Activated CD8-positive, alpha-beta memory T cell treated with anti-CD3 and anti-CD28 coated beads, Interleukin-2, amount 10 ng/mL, durations not matched to agents 7 days and 5 days (primary cell): Measurements from ENCODE around the gene CCDC85B. TPM values are rescaled to one million over a fixed set of nuclear protein-coding genes. Genes with fewer than 3 reads are reported as not detected.
A peak's percentile ranks its signal among the peaks of the same experiment; 100 is the strongest.

Experiments
- ATAC-seq: fragments of 150-1000 bp; cut with Tn5 transposase; one replicate; pipeline ENCODE4 v1.10.0; 2021; ENCODE audit warnings: moderate library complexity
- CTCF ChIA-PET: fragments of 350-600 bp; sonication (Branson Sonifier 250); formaldehyde crosslinking; loops from one replicate; lab custom pipeline; 2021; ENCODE audit warnings: antibody characterized with exemption; lab: Charles Lee
- DNase-seq: peaks from one replicate; pipeline ENCODE4 v3.0.0-alpha.2; 2020
- H3K27ac Mint-ChIP-seq: one replicate; pipeline ENCODE4 v1.8.0; 2021; ENCODE audit warnings: mild to moderate bottlenecking, mixed read lengths
- H3K27me3 Mint-ChIP-seq: one replicate; pipeline ENCODE4 v1.8.0; 2021; ENCODE audit warnings: mixed read lengths
- H3K36me3 Mint-ChIP-seq: one replicate; pipeline ENCODE4 v1.8.0; 2021; ENCODE audit warnings: mild to moderate bottlenecking, mixed read lengths
- H3K4me1 Mint-ChIP-seq: one replicate; pipeline ENCODE4 v1.8.0; 2021; ENCODE audit warnings: mixed read lengths
- H3K4me3 Mint-ChIP-seq: one replicate; pipeline ENCODE4 v1.8.0; 2021; ENCODE audit warnings: mild to moderate bottlenecking, moderate library complexity, mixed read lengths
- H3K9me3 Mint-ChIP-seq: one replicate; pipeline ENCODE4 v1.8.0; 2022; ENCODE audit warnings: low read depth, mixed read lengths
- total RNA-seq, 2 experiments: library from RNA; stranded (reverse); gene quantifications; one replicate each; pipeline ENCODE4 v1.2.3, GENCODE V29; 2021

CCDC85B gene
- total RNA-seq, 2 experiments from 2014 or later: 82.3 to 94.1 TPM

DNA sequence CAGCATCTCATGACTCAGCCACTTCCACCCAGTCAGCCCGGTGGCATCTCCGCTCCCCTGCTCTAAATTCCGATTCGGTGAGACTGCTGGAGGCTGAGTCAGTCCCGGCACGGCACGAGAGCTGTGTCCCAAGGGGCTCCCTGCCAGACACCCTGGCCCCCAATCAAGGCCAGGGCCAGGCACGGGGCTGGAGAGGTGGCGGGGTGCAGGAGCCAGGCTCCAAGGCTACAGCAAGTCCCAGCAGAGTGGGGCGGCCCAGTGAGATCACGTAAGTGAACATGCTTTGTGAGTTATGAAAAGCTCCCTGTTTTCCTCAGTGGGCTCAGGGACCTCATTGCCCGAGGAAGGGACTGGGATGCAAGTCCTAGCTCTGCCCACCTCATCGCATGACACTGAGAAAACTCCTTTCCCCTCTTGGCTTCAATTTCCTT, 25.4 kb downstream of the CCDC85B start:
- Mint-ChIP-seq H3K9me3 (no peaks in the 10 kb centered on the region), H3K4me1 (peaks cover 32% of the 10 kb centered on the region), H3K36me3 (peaks cover 16% of the 10 kb centered on the region), H3K27me3 (no peaks in the 10 kb centered on the region), H3K27ac (no peak overlapping the region), H3K4me3 (no peak overlapping the region)
- CTCF ChIA-PET: interaction anchor here (0.9 kb wide), 1 partner anchor 25 kb away, joined by 3 read pairs; the partner anchor contains the start of gene CCDC85B
- ATAC-seq (no peak), DNase-seq (no peak)

DNA sequence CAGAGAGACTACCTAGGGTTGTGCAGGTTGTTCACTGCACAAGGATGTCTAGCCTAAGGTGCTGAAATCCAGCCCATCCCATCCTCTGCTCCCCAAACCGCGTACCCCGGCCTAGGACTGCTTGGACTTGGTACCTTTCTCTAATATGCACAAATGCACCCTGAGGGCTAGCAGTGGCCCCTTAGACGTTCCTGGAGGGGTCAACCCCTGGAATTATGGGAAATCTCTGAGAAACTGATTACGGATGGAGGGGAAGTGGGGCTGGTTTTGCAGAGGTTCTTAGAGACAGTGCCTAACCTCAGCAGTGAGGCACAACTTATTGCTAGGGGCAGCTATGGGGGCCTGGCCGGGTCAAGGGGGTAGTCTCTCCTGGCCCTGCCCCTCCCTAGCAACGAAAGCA, 25.9 kb downstream of the CCDC85B start:
- Mint-ChIP-seq H3K4me1 (peaks cover 32% of the 10 kb centered on the region), H3K27me3 (no peaks in the 10 kb centered on the region), H3K4me3 (no peak overlapping the region), H3K27ac (no peak overlapping the region), H3K36me3 (peaks cover 17% of the 10 kb centered on the region), H3K9me3 (no peaks in the 10 kb centered on the region)
- DNase-seq (no peak), ATAC-seq (no peak)
- CTCF ChIA-PET: interaction anchor here (0.9 to 2.5 kb wide), 2 partner anchors 16 to 26 kb away, joined by 3 to 9 read pairs; partner anchors contain the start of gene CCDC85B

DNA sequence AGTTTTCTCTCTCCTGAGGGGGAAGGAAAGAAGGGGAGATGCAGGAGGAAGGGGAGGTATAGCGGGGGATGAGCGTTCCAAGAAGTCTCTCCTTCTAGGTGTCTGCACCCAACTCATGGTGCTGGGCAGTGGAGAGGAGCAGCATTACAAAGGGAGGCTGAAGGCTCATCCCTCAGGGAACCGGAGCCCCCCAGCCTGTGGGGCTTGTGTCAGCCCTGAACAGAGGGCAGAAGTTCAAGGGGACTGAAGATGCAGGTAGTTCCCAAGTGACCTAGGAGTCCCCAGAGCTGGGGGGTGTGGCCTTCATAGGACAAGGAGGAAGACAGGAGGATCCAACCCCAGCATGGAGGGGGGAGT, 26.6 kb downstream of the CCDC85B start:
- no peak for DNase-seq
- H3K27ac Mint-ChIP-seq: peak overlapping the region; percentile 25
- peak overlapping the region; percentile 35 for H3K4me3 Mint-ChIP-seq
- no peaks in the 10 kb centered on the region for H3K9me3 Mint-ChIP-seq
- H3K36me3 Mint-ChIP-seq: peaks cover 18% of the 10 kb centered on the region
- no peaks in the 10 kb centered on the region for H3K27me3 Mint-ChIP-seq
- CTCF ChIA-PET: interaction anchor here (0.9 to 2.5 kb wide), 4 partner anchors 8 to 33 kb away, joined by 3 to 10 read pairs (median 8); partner anchors contain the start of gene FIBP
- H3K4me1 Mint-ChIP-seq: peaks cover 32% of the 10 kb centered on the region
- ATAC-seq: no peak

DNA sequence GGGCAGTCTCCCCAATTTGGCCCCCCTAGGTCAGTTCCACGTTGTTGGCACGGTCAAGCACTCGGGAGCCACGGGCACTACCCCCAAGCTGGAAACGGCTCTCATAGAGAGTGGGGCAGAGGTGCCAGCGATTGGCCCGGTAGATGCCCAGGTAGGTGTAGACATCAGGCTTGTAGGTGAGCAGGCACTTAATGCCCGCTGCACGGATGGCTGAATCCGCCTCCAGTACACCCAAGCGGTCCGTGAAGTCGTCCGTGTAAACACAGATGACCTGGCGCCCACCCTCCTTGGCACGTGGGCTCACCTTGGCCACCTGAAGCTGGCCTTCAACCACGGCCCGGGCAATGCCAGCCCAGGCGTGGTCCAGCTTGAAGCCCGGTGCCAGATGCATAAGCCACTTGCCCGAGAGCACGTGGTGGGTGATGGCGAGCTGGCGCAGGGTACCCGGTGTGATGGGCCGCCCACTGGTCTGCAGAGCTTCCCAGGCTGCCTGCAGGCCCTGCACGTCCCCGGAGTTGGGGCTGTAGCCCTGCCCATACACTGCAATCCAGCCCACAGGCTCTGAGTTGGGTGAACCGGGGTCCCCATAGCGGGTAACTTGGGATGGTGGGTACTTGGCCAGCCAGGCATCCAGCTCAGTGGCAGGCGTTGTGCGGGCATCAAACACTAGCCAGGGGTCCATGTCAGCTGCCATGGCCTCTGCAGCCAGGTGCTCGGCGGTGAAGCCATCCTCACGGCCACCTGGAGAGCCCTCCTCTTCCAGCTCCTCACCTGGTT, 27.1 kb downstream of the CCDC85B start:
- CTCF ChIA-PET: interaction anchor here (0.7 to 2.5 kb wide), 9 partner anchors 9 to 137 kb away, joined by 3 to 10 read pairs (median 4); partner anchors contain the start of genes CCDC85B and FIBP
- DNase-seq (no peak), ATAC-seq (no peak)
- Mint-ChIP-seq H3K36me3 (peaks cover 22% of the 10 kb centered on the region), H3K27me3 (no peaks in the 10 kb centered on the region), H3K9me3 (no peaks in the 10 kb centered on the region), H3K4me1 (peaks cover 36% of the 10 kb centered on the region), H3K4me3 (peak overlapping the region; percentile 94), H3K27ac (peak overlapping the region; percentile 86)

DNA sequence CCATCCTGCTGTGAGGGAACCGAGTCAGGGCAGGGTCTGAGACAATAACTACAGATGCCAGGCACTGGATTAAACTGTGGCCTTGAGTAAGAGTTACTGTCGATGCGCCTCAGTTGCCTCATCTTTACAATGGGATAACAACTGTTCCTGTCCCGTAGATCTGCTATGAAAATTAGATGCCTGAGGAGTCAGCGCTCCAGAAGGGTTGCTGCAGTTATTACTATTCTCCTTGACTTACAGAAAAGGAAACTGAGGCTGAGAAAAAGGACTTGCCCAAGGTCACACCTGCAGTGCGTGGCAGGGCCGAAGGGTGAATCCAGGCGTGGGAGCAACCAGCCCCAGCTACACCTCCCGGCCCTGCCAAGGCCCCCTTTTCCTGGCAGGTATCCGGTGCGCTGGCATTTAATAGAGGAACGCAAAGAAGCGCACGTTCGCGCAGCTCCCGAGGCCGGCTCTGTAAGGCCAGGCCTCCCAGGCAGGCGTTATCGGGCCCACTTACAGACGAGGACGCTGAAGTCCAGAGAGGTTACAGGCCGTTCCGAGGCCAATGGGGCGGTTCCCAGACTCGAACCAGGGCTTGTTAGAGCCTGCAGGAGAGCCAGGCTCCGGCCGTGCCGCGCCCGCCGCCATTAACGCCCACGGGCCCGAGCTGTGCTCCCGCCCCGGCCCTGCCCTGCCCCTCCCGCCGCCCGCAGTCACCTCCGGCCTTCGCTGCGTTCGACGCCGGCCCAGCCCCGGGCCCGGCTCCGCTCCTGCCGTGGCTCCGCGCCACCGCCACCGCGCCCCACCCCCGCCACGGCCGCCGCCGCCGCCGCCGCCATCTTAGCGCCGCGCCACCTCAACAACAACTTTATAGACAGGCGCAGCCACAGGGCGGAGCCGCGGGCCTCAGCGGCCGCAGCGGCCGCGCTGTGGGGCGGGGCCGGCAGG, 28.0 kb downstream of the CCDC85B start, which contains the start of gene C11orf68:
C11orf68 (minus strand) TSS at position 852 of the 930 bp plus-strand sequence; CDS start at position 821, 31 bp downstream.
- H3K4me3 Mint-ChIP-seq: peak within 1 kb of the TSS; percentile 94
- ATAC-seq: peak; percentile 62

DNA sequence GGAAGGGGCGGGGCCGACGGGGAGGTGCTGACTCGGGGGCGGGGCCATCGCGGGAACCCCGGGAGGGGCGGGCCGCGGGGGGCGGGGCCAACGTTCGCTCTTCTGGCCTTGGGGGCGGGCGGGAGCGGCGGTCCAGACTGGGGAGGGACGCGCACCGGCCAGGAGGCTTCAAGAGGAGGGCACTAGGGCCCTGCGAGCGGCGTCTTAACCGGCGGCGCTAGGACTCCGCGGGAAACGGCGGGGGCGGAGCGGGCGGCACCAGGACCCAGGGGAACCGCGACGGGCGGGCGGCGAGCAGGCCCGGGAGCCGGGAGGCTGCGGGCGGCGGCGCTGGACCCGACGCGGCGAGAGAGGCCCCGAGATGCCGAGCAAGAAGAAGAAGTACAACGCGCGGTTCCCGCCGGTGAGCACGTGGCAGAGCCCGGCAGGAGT, 28.7 kb downstream of the CCDC85B start, which contains the start of gene DRAP1:
DRAP1 (plus strand) TSS at position 286 of the 432 bp plus-strand sequence; CDS start at position 362, 76 bp downstream.
- DNase-seq (peak; percentile 99), ATAC-seq (peak; percentile 93)
- CTCF ChIA-PET: interaction anchor here (1.6 to 4.9 kb wide), 3 partner anchors 25 to 35 kb away, joined by 4 to 26 read pairs (median 10); no protein-coding TSS in a partner anchor
- peaks cover 30% of the 10 kb centered on the region for H3K36me3 Mint-ChIP-seq
- H3K27me3 Mint-ChIP-seq: no peaks in the 10 kb centered on the region
- peak within 1 kb of the TSS; percentile 88 for H3K27ac Mint-ChIP-seq
- H3K4me1 Mint-ChIP-seq: peaks cover 40% of the 10 kb centered on the region
- no peaks in the 10 kb centered on the region for H3K9me3 Mint-ChIP-seq
- H3K4me3 Mint-ChIP-seq: peak within 1 kb of the TSS; percentile 94

More for the DNA sequence above, 28.0 kb downstream of the CCDC85B start, which contains the start of gene C11orf68:
- CTCF ChIA-PET: interaction anchor here (0.7 to 2.5 kb wide), 8 partner anchors 14 to 138 kb away, joined by 3 to 10 read pairs (median 6); partner anchors contain the start of genes CCDC85B and FIBP
- H3K4me1 Mint-ChIP-seq: peaks cover 40% of the 10 kb centered on the region
- no peaks in the 10 kb centered on the region for H3K27me3 Mint-ChIP-seq
- no peaks in the 10 kb centered on the region for H3K9me3 Mint-ChIP-seq
- DNase-seq: no peak
- H3K36me3 Mint-ChIP-seq: peaks cover 29% of the 10 kb centered on the region
- peak within 1 kb of the TSS; percentile 88 for H3K27ac Mint-ChIP-seq

DNA sequence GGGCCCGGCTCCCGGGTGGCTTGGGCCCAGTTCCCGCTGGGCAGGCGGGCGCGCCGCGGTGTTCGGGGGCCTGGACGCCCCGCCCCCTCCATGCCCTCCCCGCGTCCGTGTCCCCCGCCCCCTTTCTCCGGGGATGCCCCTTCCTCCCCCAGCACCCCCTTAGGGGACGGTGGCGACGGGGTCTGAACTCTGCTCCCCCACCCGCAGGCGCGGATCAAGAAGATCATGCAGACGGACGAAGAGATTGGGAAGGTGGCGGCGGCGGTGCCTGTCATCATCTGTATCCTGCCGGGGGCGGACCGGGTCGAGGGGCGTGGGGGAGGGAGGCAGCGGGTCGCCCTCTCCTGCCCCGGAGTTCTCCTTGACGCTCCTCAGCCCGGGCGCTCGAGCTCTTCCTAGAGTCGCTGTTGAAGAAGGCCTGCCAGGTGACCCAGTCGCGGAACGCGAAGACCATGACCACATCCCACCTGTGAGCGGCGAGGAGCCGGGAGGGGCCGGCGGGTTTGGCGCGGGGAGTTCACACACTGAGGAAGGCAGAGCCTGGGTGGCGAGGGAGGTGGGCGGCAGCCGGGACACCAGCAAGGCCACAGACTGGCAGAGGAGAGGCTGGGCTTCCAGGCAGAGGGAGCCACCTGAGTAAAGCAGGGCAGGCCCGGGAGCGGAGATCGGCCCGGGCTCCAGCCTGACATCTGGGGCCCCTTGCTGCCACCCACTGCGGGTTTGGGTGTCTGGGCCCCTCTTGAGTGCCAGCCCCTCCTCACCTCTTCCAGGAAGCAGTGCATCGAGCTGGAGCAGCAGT, 29.3 kb downstream of the CCDC85B start:
- CTCF ChIA-PET: interaction anchor here (1.2 to 4.9 kb wide), 2 partner anchors 8 to 35 kb away, joined by 3 to 26 read pairs; no protein-coding TSS in a partner anchor
- Mint-ChIP-seq H3K27ac (peak overlapping the region; percentile 88), H3K27me3 (no peaks in the 10 kb centered on the region), H3K4me1 (peaks cover 38% of the 10 kb centered on the region), H3K36me3 (peaks cover 28% of the 10 kb centered on the region), H3K4me3 (peak overlapping the region; percentile 94), H3K9me3 (no peaks in the 10 kb centered on the region)
- ATAC-seq: peak; percentile 57
- peak; percentile 77 for DNase-seq

DNA sequence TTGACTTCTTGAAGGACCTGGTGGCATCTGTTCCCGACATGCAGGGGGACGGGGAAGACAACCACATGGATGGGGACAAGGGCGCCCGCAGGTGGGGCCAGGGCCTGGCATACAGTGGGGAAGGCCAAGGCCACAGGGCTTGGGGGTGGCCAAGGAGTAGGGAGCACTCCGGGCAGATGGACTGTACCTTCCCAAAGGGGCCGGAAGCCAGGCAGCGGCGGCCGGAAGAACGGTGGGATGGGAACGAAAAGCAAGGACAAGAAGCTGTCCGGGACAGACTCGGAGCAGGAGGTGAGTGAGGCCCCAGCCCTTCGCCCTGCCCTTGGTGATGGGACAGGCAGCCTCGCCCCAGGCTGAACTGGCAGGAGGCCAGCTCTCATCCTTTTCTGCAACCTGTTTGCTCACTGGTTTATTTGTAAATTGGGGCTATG, 29.9 kb downstream of the CCDC85B start:
- CTCF ChIA-PET: interaction anchor here (1.2 to 4.9 kb wide), 3 partner anchors 8 to 35 kb away, joined by 3 to 26 read pairs (median 3); no protein-coding TSS in a partner anchor
- H3K9me3 Mint-ChIP-seq: no peaks in the 10 kb centered on the region
- ATAC-seq: no peak
- peak overlapping the region; percentile 88 for H3K27ac Mint-ChIP-seq
- no peak for DNase-seq
- no peaks in the 10 kb centered on the region for H3K27me3 Mint-ChIP-seq
- peaks cover 35% of the 10 kb centered on the region for H3K4me1 Mint-ChIP-seq
- peaks cover 29% of the 10 kb centered on the region for H3K36me3 Mint-ChIP-seq
- H3K4me3 Mint-ChIP-seq: peak overlapping the region; percentile 94

DNA sequence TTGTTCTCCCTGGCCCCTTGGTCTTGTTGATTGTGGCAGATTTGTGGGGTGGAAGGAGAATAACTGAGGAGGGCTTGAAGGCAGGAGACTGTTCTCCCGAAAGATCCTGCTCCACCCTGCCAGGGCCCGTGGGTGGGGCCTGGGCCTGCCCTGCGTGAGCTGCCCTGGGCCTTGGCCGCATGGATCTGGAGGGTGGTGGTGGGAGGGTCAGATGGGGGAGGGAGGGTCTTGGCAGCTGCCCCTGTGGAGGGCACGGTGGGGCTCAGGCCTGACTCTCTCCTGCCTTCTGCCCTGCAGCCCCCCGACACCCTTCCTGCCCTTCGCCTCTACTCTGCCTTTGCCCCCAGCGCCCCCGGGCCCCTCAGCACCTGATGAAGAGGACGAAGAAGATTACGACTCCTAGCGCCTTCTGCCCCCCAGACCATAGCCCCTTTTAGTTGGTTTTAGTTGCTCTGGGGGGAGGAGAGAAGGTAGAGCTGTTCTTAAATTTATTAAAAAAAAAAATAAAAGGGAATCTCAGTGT, 30.6 kb downstream of the CCDC85B start:
- ATAC-seq (no peak), DNase-seq (no peak)
- Mint-ChIP-seq H3K4me3 (peak overlapping the region; percentile 94), H3K27me3 (no peaks in the 10 kb centered on the region), H3K4me1 (peaks cover 37% of the 10 kb centered on the region), H3K27ac (no peak overlapping the region), H3K9me3 (no peaks in the 10 kb centered on the region), H3K36me3 (peaks cover 29% of the 10 kb centered on the region)
- CTCF ChIA-PET: interaction anchor here (0.7 to 4.9 kb wide), 6 partner anchors 10 to 39 kb away, joined by 3 to 26 read pairs (median 3); no protein-coding TSS in a partner anchor

DNA sequence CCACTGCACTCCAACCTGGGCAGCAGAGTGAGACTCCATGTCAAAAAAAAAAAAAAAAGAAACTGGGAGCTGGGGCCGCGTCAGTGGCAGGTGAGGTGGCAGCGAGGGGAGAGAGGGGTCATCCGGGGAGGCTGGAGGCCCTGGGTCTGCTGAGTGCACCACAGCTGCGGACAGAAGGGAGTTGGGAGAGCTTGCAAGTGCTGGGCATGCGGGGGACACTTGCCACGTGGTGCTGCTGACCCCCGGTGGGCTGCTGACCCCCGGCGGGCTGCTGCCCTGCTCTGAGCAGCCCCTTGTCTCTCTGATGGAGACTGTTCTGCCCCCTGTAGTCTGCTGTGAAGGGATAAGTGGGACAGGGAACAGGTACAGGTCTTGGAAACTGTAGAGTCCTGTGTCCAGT, 31.4 kb downstream of the CCDC85B start:
- CTCF ChIA-PET: interaction anchor here (0.7 to 4.9 kb wide), 8 partner anchors 9 to 62 kb away, joined by 3 to 26 read pairs (median 3); no protein-coding TSS in a partner anchor
- peak overlapping the region; percentile 16 for H3K27ac Mint-ChIP-seq
- H3K9me3 Mint-ChIP-seq: no peaks in the 10 kb centered on the region
- DNase-seq: no peak
- H3K36me3 Mint-ChIP-seq: peaks cover 28% of the 10 kb centered on the region
- H3K27me3 Mint-ChIP-seq: no peaks in the 10 kb centered on the region
- H3K4me1 Mint-ChIP-seq: peaks cover 32% of the 10 kb centered on the region
- no peak for ATAC-seq
- peak overlapping the region; percentile 43 for H3K4me3 Mint-ChIP-seq

DNA sequence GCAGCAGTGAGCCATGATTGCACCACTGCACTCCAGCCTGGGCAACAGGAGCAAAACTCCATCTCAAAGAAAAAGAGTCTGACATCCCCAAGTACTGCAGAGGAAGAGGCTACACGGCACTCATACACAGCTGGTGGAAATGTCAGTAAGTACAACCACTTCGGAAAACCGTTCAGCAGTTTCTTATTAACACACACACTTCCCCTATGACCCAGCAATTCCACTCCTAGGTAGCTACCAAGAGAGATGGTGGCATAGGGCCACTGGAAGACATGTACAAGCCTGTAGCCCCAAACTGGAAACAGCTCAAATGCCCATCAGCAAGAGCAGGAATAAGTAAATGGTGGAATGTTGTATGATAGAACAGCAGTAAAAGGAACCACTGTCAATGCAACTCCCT, 32.1 kb downstream of the CCDC85B start:
- Mint-ChIP-seq H3K4me1 (peaks cover 33% of the 10 kb centered on the region), H3K27ac (peak overlapping the region; percentile 29), H3K27me3 (no peaks in the 10 kb centered on the region), H3K36me3 (peaks cover 26% of the 10 kb centered on the region), H3K4me3 (no peak overlapping the region), H3K9me3 (no peaks in the 10 kb centered on the region)
- ATAC-seq (no peak), DNase-seq (no peak)
- CTCF ChIA-PET: interaction anchor here (0.8 to 4.9 kb wide), 6 partner anchors 10 to 63 kb away, joined by 3 to 26 read pairs (median 4); partner anchors contain the start of genes CCDC85B and FIBP
